GM23338 (cell line): ENCODE measurements around the gene INPP5A.

ENCODE experiments used
- CREB1 ChIP-seq: fragments of 250-450 bp; sonication (Bioruptor Pico); IDR thresholded peaks from 2 replicates; pipeline ENCODE4 v1.5.0; 2020; ENCODE audit warnings: low read depth, mild to moderate bottlenecking, moderate library complexity
- ETS1 ChIP-seq: IDR thresholded peaks from 2 replicates; pipeline ENCODE4 v1.6.1; 2016; ENCODE audit warnings: antibody characterized with exemption
- EZH2 ChIP-seq: fragments of 200-600 bp; sonication (generic); IDR thresholded peaks from one replicate; pipeline ENCODE4 v1.8.0; 2017; ENCODE audit warnings: antibody characterized with exemption, mild to moderate bottlenecking, low read depth; ENCODE audit not compliant: unreplicated experiment
- EZH2phosphoT487 ChIP-seq: fragments of 200-600 bp; sonication (generic); IDR thresholded peaks from one replicate; pipeline ENCODE4 v1.8.1; 2018; ENCODE audit warnings: antibody characterized with exemption; ENCODE audit not compliant: unreplicated experiment
- JUNB ChIP-seq: IDR thresholded peaks from one replicate; pipeline ENCODE4 v1.6.1; 2016; ENCODE audit warnings: antibody characterized with exemption; ENCODE audit not compliant: unreplicated experiment
- NANOG ChIP-seq: IDR thresholded peaks from 2 replicates; pipeline ENCODE4 v1.6.1; 2016; ENCODE audit warnings: antibody characterized with exemption, borderline replicate concordance
- POLR2AphosphoS5 ChIP-seq: IDR thresholded peaks from 2 replicates; pipeline ENCODE4 v1.6.1; 2016; ENCODE audit warnings: antibody characterized with exemption, low read depth
- STAT1 ChIP-seq: IDR thresholded peaks from one replicate; pipeline ENCODE4 v1.6.1; 2016; ENCODE audit warnings: antibody characterized with exemption; ENCODE audit not compliant: unreplicated experiment
- ZNF114 ChIP-seq: fragments of 250-450 bp; sonication (Bioruptor Pico); IDR thresholded peaks from 2 replicates; pipeline ENCODE4 v1.5.0; 2020; ENCODE audit warnings: mild to moderate bottlenecking, moderate library complexity
- ZNF331 ChIP-seq: fragments of 250-450 bp; sonication (Bioruptor Pico); IDR thresholded peaks from 2 replicates; pipeline ENCODE4 v1.5.0; 2020; ENCODE audit warnings: low read depth, mild to moderate bottlenecking, moderate library complexity
- TF ChIP-seq, protein P1 (sequence below), 2 experiments: fragments of 200-600 bp in 1 of 2; sonication (generic) in 1 of 2; conservative IDR thresholded peaks; 2 replicates each; pipeline versions ENCODE4 v1.5.1 to v1.6.1; 2016 to 2017; ENCODE audit warnings: antibody characterized with exemption in 2 of 2, low read depth in 2 of 2, mild to moderate bottlenecking in 2 of 2, moderate library complexity in 1 of 2
- TF ChIP-seq, protein P2 (sequence below): IDR thresholded peaks from one replicate; pipeline ENCODE4 v1.6.1; 2018; ENCODE audit warnings: antibody characterized with exemption; ENCODE audit not compliant: unreplicated experiment
- TF ChIP-seq, protein P3 (sequence below): fragments of 250-450 bp; sonication (Bioruptor Pico); IDR thresholded peaks from 2 replicates; pipeline ENCODE4 v1.5.0; 2020; ENCODE audit warnings: mild to moderate bottlenecking, moderate library complexity

DNA sequence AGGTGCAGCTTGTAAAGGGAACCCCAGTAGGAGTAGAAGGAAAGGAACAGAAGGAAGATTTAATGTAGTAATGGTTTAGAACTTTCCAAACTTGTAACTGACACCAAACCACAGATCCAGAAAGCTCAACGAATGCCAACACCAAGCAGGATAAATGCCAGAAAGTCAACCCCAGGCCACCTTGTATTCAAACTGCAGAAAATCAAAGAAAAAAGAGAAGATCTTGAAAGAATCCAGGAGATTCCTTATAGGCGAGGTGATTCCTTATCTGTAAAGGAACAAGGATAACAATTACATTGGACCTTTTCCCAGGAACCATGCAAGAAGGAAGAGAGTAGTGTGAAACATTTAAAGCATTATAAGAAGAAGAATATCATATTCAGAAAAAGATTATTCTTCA lies 154.7 kb downstream of the INPP5A start:
- TF ChIP-seq, protein P1, sequence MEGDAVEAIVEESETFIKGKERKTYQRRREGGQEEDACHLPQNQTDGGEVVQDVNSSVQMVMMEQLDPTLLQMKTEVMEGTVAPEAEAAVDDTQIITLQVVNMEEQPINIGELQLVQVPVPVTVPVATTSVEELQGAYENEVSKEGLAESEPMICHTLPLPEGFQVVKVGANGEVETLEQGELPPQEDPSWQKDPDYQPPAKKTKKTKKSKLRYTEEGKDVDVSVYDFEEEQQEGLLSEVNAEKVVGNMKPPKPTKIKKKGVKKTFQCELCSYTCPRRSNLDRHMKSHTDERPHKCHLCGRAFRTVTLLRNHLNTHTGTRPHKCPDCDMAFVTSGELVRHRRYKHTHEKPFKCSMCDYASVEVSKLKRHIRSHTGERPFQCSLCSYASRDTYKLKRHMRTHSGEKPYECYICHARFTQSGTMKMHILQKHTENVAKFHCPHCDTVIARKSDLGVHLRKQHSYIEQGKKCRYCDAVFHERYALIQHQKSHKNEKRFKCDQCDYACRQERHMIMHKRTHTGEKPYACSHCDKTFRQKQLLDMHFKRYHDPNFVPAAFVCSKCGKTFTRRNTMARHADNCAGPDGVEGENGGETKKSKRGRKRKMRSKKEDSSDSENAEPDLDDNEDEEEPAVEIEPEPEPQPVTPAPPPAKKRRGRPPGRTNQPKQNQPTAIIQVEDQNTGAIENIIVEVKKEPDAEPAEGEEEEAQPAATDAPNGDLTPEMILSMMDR (conservative IDR thresholded peaks at IDR 0.05; ENCODE audit: low read depth in 2 of 2): no peak
- no peak for TF ChIP-seq POLR2AphosphoS5
- TF ChIP-seq EZH2phosphoT487: no peak
- TF ChIP-seq EZH2: no peak
- TF ChIP-seq ZNF331 (CRISPR knock-in tag): no peak
- TF ChIP-seq, protein P2, sequence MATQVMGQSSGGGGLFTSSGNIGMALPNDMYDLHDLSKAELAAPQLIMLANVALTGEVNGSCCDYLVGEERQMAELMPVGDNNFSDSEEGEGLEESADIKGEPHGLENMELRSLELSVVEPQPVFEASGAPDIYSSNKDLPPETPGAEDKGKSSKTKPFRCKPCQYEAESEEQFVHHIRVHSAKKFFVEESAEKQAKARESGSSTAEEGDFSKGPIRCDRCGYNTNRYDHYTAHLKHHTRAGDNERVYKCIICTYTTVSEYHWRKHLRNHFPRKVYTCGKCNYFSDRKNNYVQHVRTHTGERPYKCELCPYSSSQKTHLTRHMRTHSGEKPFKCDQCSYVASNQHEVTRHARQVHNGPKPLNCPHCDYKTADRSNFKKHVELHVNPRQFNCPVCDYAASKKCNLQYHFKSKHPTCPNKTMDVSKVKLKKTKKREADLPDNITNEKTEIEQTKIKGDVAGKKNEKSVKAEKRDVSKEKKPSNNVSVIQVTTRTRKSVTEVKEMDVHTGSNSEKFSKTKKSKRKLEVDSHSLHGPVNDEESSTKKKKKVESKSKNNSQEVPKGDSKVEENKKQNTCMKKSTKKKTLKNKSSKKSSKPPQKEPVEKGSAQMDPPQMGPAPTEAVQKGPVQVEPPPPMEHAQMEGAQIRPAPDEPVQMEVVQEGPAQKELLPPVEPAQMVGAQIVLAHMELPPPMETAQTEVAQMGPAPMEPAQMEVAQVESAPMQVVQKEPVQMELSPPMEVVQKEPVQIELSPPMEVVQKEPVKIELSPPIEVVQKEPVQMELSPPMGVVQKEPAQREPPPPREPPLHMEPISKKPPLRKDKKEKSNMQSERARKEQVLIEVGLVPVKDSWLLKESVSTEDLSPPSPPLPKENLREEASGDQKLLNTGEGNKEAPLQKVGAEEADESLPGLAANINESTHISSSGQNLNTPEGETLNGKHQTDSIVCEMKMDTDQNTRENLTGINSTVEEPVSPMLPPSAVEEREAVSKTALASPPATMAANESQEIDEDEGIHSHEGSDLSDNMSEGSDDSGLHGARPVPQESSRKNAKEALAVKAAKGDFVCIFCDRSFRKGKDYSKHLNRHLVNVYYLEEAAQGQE: no peak
- TF ChIP-seq JUNB: no peak
- TF ChIP-seq CREB1 (CRISPR knock-in tag): no peak
- no peak for TF ChIP-seq NANOG
- TF ChIP-seq STAT1: no peak
- TF ChIP-seq ZNF114 (CRISPR knock-in tag): no peak
- TF ChIP-seq, protein P3, sequence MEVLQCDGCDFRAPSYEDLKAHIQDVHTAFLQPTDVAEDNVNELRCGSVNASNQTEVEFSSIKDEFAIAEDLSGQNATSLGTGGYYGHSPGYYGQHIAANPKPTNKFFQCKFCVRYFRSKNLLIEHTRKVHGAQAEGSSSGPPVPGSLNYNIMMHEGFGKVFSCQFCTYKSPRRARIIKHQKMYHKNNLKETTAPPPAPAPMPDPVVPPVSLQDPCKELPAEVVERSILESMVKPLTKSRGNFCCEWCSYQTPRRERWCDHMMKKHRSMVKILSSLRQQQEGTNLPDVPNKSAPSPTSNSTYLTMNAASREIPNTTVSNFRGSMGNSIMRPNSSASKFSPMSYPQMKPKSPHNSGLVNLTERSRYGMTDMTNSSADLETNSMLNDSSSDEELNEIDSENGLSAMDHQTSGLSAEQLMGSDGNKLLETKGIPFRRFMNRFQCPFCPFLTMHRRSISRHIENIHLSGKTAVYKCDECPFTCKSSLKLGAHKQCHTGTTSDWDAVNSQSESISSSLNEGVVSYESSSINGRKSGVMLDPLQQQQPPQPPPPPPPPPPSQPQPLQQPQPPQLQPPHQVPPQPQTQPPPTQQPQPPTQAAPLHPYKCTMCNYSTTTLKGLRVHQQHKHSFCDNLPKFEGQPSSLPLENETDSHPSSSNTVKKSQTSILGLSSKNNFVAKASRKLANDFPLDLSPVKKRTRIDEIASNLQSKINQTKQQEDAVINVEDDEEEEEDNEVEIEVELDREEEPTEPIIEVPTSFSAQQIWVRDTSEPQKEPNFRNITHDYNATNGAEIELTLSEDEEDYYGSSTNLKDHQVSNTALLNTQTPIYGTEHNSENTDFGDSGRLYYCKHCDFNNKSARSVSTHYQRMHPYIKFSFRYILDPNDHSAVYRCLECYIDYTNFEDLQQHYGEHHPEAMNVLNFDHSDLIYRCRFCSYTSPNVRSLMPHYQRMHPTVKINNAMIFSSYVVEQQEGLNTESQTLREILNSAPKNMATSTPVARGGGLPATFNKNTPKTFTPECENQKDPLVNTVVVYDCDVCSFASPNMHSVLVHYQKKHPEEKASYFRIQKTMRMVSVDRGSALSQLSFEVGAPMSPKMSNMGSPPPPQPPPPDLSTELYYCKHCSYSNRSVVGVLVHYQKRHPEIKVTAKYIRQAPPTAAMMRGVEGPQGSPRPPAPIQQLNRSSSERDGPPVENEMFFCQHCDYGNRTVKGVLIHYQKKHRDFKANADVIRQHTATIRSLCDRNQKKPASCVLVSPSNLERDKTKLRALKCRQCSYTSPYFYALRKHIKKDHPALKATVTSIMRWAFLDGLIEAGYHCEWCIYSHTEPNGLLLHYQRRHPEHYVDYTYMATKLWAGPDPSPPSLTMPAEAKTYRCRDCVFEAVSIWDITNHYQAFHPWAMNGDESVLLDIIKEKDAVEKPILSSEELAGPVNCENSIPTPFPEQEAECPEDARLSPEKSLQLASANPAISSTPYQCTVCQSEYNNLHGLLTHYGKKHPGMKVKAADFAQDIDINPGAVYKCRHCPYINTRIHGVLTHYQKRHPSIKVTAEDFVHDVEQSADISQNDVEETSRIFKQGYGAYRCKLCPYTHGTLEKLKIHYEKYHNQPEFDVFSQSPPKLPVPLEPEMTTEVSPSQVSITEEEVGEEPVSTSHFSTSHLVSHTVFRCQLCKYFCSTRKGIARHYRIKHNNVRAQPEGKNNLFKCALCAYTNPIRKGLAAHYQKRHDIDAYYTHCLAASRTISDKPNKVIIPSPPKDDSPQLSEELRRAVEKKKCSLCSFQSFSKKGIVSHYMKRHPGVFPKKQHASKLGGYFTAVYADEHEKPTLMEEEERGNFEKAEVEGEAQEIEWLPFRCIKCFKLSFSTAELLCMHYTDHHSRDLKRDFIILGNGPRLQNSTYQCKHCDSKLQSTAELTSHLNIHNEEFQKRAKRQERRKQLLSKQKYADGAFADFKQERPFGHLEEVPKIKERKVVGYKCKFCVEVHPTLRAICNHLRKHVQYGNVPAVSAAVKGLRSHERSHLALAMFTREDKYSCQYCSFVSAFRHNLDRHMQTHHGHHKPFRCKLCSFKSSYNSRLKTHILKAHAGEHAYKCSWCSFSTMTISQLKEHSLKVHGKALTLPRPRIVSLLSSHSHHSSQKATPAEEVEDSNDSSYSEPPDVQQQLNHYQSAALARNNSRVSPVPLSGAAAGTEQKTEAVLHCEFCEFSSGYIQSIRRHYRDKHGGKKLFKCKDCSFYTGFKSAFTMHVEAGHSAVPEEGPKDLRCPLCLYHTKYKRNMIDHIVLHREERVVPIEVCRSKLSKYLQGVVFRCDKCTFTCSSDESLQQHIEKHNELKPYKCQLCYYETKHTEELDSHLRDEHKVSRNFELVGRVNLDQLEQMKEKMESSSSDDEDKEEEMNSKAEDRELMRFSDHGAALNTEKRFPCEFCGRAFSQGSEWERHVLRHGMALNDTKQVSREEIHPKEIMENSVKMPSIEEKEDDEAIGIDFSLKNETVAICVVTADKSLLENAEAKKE: no peak
- TF ChIP-seq ETS1: no peak
